CD4-positive, alpha-beta memory T cell (primary cell): ENCODE data around the gene ZFAND3. TPM values are rescaled to one million over a fixed set of nuclear protein-coding genes. Genes with fewer than 3 reads are reported as not detected.

Experiments used
- CTCF ChIA-PET: fragments of 350-600 bp; sonication (Branson Sonifier 250); formaldehyde crosslinking; loops from one replicate; lab custom pipeline; 2021; ENCODE audit warnings: inconsistent platforms; ENCODE audit not compliant: partially characterized antibody; lab: Charles Lee
- POLR2A ChIA-PET: fragments of 350-600 bp; sonication (Branson Sonifier 250); formaldehyde crosslinking; loops from one replicate; lab custom pipeline; 2021; ENCODE audit not compliant: partially characterized antibody; lab: Charles Lee
- DNase-seq, 5 donors: peaks; one replicate each; pipeline versions ENCODE4 v3.0.0 to v3.0.0-alpha.2; 2020 to 2022; ENCODE audit warnings: mixed read lengths in 1 of 5
- H3K27ac ChIP-seq: one replicate; pipeline ENCODE4 v1.7.0; 2013; ENCODE audit warnings: low read depth, low read length
- H3K27me3 ChIP-seq: 2 replicates; pipeline ENCODE4 v1.7.0; 2013; ENCODE audit warnings: mild to moderate bottlenecking, low read length, moderate library complexity; ENCODE audit not compliant: insufficient read depth
- H3K36me3 ChIP-seq: 2 replicates; pipeline ENCODE4 v1.7.0; 2013; ENCODE audit warnings: mild to moderate bottlenecking, low read length, moderate library complexity; ENCODE audit not compliant: insufficient read depth
- H3K4me1 ChIP-seq: 2 replicates; pipeline ENCODE4 v1.7.0; 2013; ENCODE audit warnings: mild to moderate bottlenecking, low read length, moderate library complexity; ENCODE audit not compliant: insufficient read depth
- H3K4me3 ChIP-seq, 2 donors: one replicate each; pipeline ENCODE4 v1.7.0; 2013; ENCODE audit warnings: low read length in 2 of 2, mild to moderate bottlenecking in 1 of 2
- H3K9me3 ChIP-seq, 2 donors: one replicate each; pipeline ENCODE4 v1.7.0; 2013; ENCODE audit warnings: low read length in 2 of 2, control low read depth in 1 of 2; ENCODE audit not compliant: control insufficient read depth in 1 of 2
- H3K27ac Mint-ChIP-seq, 7 donors: one replicate each; pipeline ENCODE4 v1.8.0; 2020 to 2021; ENCODE audit warnings: mixed read lengths in 7 of 7, mild to moderate bottlenecking in 6 of 7, inconsistent platforms in 3 of 7, moderate library complexity in 3 of 7
- H3K27me3 Mint-ChIP-seq, 2 donors: one replicate each; pipeline ENCODE4 v1.8.0; 2020 to 2021; ENCODE audit warnings: mixed read lengths in 2 of 2
- H3K36me3 Mint-ChIP-seq, 2 donors: one replicate each; pipeline ENCODE4 v1.8.0; 2020 to 2021; ENCODE audit warnings: mixed read lengths in 2 of 2, inconsistent platforms in 1 of 2, mild to moderate bottlenecking in 1 of 2
- H3K4me1 Mint-ChIP-seq, 4 donors: one replicate each; pipeline ENCODE4 v1.8.0; 2020 to 2021; ENCODE audit warnings: mixed read lengths in 4 of 4, mild to moderate bottlenecking in 1 of 4
- H3K4me3 Mint-ChIP-seq, 8 donors: one replicate each; pipeline ENCODE4 v1.8.0; 2020 to 2021; ENCODE audit warnings: mixed read lengths in 8 of 8, mild to moderate bottlenecking in 7 of 8, moderate library complexity in 6 of 8, inconsistent platforms in 3 of 8
- H3K9me3 Mint-ChIP-seq, 8 donors: one replicate each; pipeline ENCODE4 v1.8.0; 2020 to 2021; ENCODE audit warnings: mixed read lengths in 8 of 8, mild to moderate bottlenecking in 5 of 8, inconsistent platforms in 3 of 8, moderate library complexity in 1 of 8
- intact Hi-C: fragments of 100-400 bp; cut with micrococcal nuclease; formaldehyde crosslinking; loops from one replicate; pipeline ENCODE4 v1.15.1; 2023
- polyA plus RNA-seq, 2 donors: library from polyadenylated mRNA; unstranded; fragments of 300-500 nt; fragmentation: Illumina TruSeq; gene quantifications; one replicate each; pipeline ENCODE4 v1.2.3, GENCODE V29; 2021
- total RNA-seq, 2 experiments: library from RNA; stranded (reverse); gene quantifications; one replicate each; pipeline ENCODE4 v1.2.3, GENCODE V29; 2021

Gene ZFAND3
- total and polyA plus RNA-seq, 4 experiments from 2014 or later = 2.1 to 33.0 (median 20.1) TPM

DNA sequence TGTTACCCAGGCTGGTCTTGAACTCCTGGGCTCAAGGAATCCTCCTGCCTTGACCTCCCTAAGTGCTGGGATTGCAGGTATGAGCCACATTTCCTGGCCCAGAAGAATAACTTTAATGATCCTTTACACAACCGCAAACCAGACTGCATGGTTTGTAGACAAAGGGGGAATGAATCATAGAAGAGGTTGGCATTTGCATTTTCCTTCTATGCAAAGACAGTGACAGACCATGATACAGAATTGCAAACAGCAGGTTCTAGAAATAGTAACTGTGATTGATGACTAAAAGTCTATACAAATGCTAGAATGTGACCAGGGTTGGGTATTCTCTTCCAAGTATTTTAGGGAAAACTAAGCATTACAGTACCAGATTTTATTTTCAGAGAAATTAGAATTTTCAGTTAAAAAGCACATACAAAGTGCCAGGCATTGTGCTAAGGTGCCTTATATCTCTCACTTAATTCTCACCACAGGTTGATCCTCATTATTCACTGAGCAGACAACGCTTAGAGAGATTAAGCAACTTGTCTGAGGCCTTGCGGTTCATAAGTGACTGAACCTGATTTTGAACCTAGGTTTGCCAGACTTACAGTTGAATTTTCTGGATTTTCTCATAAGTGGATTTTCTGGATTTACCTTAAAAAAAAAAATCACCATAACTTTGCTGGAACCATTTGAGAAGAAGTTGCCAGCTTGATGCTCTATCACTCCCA lies 146.6 kb downstream of the ZFAND3 start:
- H3K36me3 ChIP-seq = no peaks in the 10 kb centered on the region

DNA sequence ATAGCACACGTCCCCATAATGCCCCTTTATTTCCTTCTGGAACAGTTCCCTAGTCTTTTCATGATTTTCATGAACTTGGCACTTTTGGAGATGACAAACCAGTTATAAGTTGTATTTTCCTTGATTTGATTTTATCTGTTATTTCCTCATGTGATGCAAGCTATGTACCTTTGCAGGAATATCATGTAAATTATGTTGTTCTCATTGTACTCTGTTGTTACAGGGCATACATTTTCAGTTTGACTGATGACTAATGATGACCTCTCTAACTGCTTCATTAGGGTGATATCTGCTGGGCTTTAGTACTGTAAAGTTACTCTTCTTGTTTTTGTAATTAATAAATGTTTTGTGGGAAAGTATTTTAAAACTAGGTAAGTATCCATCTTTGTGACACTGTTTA lies 147.3 kb downstream of the ZFAND3 start:
- Histone ChIP-seq H3K4me1 (peaks cover 11% of the 10 kb centered on the region), H3K36me3 (no peaks in the 10 kb centered on the region), H3K27me3 (no peaks in the 10 kb centered on the region), H3K9me3 (no peaks in the 10 kb centered on the region), H3K4me3 (no peak overlapping the region), H3K27ac (no peak overlapping the region)
- H3K27ac Mint-ChIP-seq = no peak overlapping the region
- DNase-seq = no peak
- intact Hi-C loops = no loop called here
- H3K4me3 Mint-ChIP-seq = no peak overlapping the region
- ChIA-PET CTCF (no interaction called here), POLR2A (no interaction called here)
- peaks cover 0 to 9% (median under 1%) of the 10 kb centered on the region in 8 donors for H3K9me3 Mint-ChIP-seq
- peaks cover 24 to 33% of the 10 kb centered on the region in 2 donors for H3K36me3 Mint-ChIP-seq
- no peaks in the 10 kb centered on the region for H3K27me3 Mint-ChIP-seq
- peaks cover 32 to 82% (median 51%) of the 10 kb centered on the region in 4 donors for H3K4me1 Mint-ChIP-seq

More for the DNA sequence above, 146.6 kb downstream of the ZFAND3 start:
- H3K27me3 Mint-ChIP-seq = no peaks in the 10 kb centered on the region
- H3K27ac ChIP-seq = no peak overlapping the region
- H3K27ac Mint-ChIP-seq = no peak overlapping the region
- peaks cover 4% of the 10 kb centered on the region for H3K4me1 ChIP-seq
- POLR2A ChIA-PET = no interaction called here
- H3K9me3 ChIP-seq = no peaks in the 10 kb centered on the region
- H3K9me3 Mint-ChIP-seq = peaks cover 0 to 9% (median under 1%) of the 10 kb centered on the region in 8 donors
- CTCF ChIA-PET = no interaction called here
- no peak overlapping the region for H3K4me3 ChIP-seq
- H3K4me1 Mint-ChIP-seq = peaks cover 29 to 82% (median 49%) of the 10 kb centered on the region in 4 donors
- intact Hi-C loops = no loop called here
- peaks cover 24 to 35% of the 10 kb centered on the region in 2 donors for H3K36me3 Mint-ChIP-seq
- H3K4me3 Mint-ChIP-seq = peak overlapping the region in 1 of 8 donors; percentile 14
- no peaks in the 10 kb centered on the region for H3K27me3 ChIP-seq
- no peak for DNase-seq

DNA sequence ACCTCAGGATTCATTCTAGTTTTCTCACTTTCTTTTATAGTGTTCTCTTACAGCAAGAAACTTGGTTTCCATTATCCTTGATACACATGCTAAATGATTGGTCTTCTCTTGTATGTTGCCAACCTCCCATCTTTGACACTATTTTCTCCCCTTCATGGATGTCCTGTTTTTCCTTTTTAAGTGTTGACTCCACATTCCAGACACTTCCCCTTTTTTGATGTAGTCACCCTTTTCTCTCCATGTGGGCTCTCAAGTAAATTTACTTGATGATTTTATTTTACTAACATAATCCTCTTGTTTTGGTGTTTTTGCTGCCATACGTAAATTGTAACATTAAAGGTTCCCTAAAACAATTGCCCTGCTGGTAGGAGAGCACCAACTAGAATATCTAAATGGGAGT lies 148.1 kb downstream of the ZFAND3 start:
- CTCF ChIA-PET = no interaction called here
- peaks cover 0 to 9% (median under 1%) of the 10 kb centered on the region in 8 donors for H3K9me3 Mint-ChIP-seq
- POLR2A ChIA-PET = no interaction called here
- no peak for DNase-seq
- Histone ChIP-seq H3K36me3 (no peaks in the 10 kb centered on the region), H3K9me3 (no peaks in the 10 kb centered on the region), H3K4me1 (peaks cover 16% of the 10 kb centered on the region), H3K4me3 (no peak overlapping the region), H3K27ac (no peak overlapping the region), H3K27me3 (no peaks in the 10 kb centered on the region)
- H3K4me1 Mint-ChIP-seq = peaks cover 36 to 82% (median 51%) of the 10 kb centered on the region in 4 donors
- peak overlapping the region in 1 of 7 donors; percentile 7 for H3K27ac Mint-ChIP-seq
- H3K4me3 Mint-ChIP-seq = no peak overlapping the region
- peaks cover 20 to 26% of the 10 kb centered on the region in 2 donors for H3K36me3 Mint-ChIP-seq
- intact Hi-C loops = no loop called here
- no peaks in the 10 kb centered on the region for H3K27me3 Mint-ChIP-seq

DNA sequence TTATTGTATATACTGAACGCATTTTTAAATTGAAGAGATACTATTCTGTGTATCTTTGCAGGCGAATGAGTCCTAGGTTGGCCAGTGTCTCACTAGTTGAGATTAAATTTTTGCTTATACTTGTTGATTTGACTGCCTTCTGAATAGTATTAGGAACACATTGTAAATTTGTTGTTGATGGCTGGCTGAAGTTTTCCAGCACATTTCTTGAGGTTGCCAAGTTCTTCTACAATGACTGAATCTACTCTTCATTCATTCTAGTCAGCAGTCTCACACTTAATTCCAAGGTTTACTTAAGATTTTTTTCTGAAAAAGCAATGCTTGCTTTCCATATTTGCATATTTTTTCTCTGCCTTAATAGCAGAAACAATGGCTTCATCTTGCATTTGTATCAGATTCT lies 151.7 kb downstream of the ZFAND3 start:
- H3K27ac ChIP-seq = no peak overlapping the region
- H3K9me3 Mint-ChIP-seq = peaks cover 0 to 33% (median 19%) of the 10 kb centered on the region in 8 donors
- POLR2A ChIA-PET = no interaction called here
- H3K36me3 Mint-ChIP-seq = peaks cover 15 to 40% of the 10 kb centered on the region in 2 donors
- intact Hi-C loops = no loop called here
- peak overlapping the region in 1 of 7 donors; percentile 54 for H3K27ac Mint-ChIP-seq
- H3K9me3 ChIP-seq = peaks cover 0 to 5% of the 10 kb centered on the region in 2 donors
- peaks cover 18 to 50% (median 34%) of the 10 kb centered on the region in 4 donors for H3K4me1 Mint-ChIP-seq
- CTCF ChIA-PET = no interaction called here
- no peak for DNase-seq
- H3K27me3 Mint-ChIP-seq = no peaks in the 10 kb centered on the region
- no peaks in the 10 kb centered on the region for H3K36me3 ChIP-seq
- no peak overlapping the region for H3K4me3 ChIP-seq
- H3K4me1 ChIP-seq = peaks cover 16% of the 10 kb centered on the region
- H3K4me3 Mint-ChIP-seq = peak overlapping the region in 4 of 8 donors; percentile 1 to 65 (median 25)
- H3K27me3 ChIP-seq = no peaks in the 10 kb centered on the region

DNA sequence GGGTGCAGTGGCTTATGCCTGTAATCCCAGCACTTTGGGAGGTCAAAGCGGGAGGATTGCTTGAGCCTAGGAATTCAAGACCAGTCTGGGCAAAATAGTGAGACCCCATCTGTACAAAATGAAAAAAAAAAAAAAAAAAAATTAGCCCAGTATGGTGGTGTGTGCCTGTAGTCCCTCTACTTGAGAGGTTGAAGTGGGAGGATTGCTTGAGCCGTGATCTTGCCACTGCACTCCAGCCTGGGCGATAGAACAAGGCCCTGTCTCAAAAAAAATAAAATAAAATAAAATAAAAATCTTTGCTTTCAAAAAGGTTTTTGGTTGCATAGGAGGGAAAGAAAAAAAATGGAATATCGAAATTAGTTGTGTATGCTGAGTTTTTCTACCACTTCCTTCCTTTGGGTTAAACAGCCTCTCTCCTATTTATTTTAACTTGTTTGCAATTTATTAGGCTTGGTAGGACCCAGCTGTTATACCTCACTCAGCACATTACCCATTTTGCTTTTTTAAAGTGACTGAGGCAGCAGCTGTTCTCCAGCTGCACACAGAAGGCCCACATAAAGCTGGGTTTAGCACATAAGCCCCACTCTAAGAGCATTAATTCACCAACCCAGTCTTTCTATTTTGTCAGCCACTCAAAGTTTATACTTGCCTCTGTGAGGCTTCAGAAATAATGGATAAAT lies 152.3 kb downstream of the ZFAND3 start:
- Mint-ChIP-seq H3K27me3 (no peaks in the 10 kb centered on the region), H3K4me1 (peaks cover 21 to 51% (median 37%) of the 10 kb centered on the region in 4 donors), H3K27ac (peak overlapping the region in 3 of 7 donors; percentile 54 to 74 (median 64)), H3K4me3 (peak overlapping the region in 5 of 8 donors; percentile 15 to 58 (median 46)), H3K9me3 (peaks cover 0 to 33% (median 18%) of the 10 kb centered on the region in 8 donors), H3K36me3 (peaks cover 14 to 36% of the 10 kb centered on the region in 2 donors)
- H3K4me1 ChIP-seq = peaks cover 16% of the 10 kb centered on the region
- H3K36me3 ChIP-seq = no peaks in the 10 kb centered on the region
- H3K4me3 ChIP-seq = no peak overlapping the region
- intact Hi-C loops = no loop called here
- H3K27me3 ChIP-seq = no peaks in the 10 kb centered on the region
- peaks cover 0 to 5% of the 10 kb centered on the region in 2 donors for H3K9me3 ChIP-seq
- H3K27ac ChIP-seq = no peak overlapping the region
- ChIA-PET CTCF (no interaction called here), POLR2A (no interaction called here)
- DNase-seq = no peak

DNA sequence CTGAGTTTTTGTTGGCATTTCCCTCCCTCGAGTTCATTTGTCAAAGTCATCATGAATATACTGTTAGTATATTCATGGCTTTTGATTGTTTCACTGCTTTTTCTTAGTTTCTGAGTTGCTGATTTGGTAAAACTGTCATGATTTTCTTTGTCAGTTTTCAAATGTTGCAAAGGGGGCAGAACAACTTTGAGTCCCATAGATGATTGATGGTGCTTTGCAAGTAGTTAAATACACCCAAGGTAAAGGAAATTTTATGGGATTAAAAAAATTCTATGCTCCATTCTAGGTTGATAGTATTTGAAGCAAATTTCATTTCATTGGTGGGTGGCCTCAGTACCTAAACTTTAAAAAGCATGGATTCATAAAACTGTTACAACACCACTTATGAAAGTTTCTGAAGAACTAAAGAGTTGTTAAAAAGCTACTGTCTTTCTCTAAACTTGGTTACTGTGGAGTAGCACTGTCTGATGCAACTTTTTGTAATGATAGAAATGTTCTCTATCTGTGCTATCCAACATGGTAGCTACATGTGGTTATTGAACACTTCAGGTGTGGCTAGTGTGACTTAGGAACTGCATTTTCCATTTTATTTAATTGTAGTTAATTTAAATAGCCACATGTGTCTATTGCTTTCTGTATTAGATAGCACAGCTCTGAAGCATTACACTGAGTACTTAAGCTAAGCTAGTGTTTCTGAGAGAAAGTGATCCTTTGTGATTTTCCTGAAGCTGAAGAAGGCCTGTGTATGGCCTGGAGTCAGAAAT lies 153.6 kb downstream of the ZFAND3 start:
- Mint-ChIP-seq H3K27ac (no peak overlapping the region), H3K36me3 (peaks cover 11 to 27% of the 10 kb centered on the region in 2 donors), H3K4me1 (peaks cover 22 to 48% (median 39%) of the 10 kb centered on the region in 4 donors), H3K4me3 (peak overlapping the region in 1 of 8 donors; percentile 14), H3K9me3 (peaks cover 0 to 30% (median 18%) of the 10 kb centered on the region in 8 donors), H3K27me3 (no peaks in the 10 kb centered on the region)
- Histone ChIP-seq H3K9me3 (peaks cover 0 to 5% of the 10 kb centered on the region in 2 donors), H3K4me3 (no peak overlapping the region), H3K27me3 (no peaks in the 10 kb centered on the region), H3K4me1 (peaks cover 16% of the 10 kb centered on the region), H3K36me3 (no peaks in the 10 kb centered on the region), H3K27ac (no peak overlapping the region)
- CTCF ChIA-PET = no interaction called here
- intact Hi-C loops = no loop called here
- POLR2A ChIA-PET = no interaction called here
- no peak for DNase-seq
